NAMALWA (cell line): ENCODE measurements around the gene CLDN7.

Experiments used
- DNase-seq: peaks from one replicate; pipeline ENCODE4 v3.0.0-alpha.2; 2015; ENCODE audit warnings: low spot score

The CLDN7 gene

DNA sequence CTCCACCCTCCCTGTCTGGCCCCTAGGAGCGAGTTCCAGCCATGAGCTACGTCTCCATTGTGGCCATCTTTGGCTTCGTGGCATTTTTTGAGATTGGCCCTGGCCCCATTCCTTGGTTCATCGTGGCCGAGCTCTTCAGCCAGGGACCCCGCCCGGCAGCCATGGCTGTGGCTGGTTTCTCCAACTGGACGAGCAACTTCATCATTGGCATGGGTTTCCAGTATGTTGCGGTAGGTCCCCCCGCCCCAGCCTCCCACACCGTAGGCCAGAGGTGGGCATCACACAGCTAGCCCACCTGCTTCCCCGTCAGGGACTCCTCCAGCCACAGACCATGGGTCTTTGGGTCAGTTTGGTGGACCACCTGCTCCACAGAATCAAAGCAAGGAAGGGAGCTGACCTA is 23.4 kb upstream of the CLDN7 start:
- DNase-seq = no peak

DNA sequence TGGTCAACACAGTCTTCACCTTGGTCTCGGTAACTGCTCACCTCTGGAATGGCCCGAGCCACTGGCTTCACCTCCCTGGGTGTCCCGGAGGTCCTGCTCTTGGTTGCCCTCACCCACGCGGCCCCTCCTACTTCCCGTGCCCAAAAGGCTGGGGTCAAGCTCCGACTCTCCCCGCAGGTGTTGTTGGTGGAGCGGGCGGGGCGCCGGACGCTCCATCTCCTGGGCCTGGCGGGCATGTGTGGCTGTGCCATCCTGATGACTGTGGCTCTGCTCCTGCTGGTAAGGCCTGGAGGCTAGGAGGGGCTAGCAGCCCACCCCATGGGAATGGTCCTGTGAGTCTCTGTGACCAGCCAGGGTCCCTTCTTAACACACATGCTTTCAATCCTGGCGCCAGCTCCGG is 22.6 kb upstream of the CLDN7 start:
- no peak for DNase-seq

GRCh38 chr17:7283471-7284216 is 21.4 kb upstream of the CLDN7 start:
- DNase-seq = no peak

- peak; percentile 35 for DNase-seq
These were observed 20.6 kb upstream of the CLDN7 start for GRCh38 chr17:7282752-7283321.

- DNase-seq = no peak
These were observed 19.9 kb upstream of the CLDN7 start for GRCh38 chr17:7281953-7282751.

DNA sequence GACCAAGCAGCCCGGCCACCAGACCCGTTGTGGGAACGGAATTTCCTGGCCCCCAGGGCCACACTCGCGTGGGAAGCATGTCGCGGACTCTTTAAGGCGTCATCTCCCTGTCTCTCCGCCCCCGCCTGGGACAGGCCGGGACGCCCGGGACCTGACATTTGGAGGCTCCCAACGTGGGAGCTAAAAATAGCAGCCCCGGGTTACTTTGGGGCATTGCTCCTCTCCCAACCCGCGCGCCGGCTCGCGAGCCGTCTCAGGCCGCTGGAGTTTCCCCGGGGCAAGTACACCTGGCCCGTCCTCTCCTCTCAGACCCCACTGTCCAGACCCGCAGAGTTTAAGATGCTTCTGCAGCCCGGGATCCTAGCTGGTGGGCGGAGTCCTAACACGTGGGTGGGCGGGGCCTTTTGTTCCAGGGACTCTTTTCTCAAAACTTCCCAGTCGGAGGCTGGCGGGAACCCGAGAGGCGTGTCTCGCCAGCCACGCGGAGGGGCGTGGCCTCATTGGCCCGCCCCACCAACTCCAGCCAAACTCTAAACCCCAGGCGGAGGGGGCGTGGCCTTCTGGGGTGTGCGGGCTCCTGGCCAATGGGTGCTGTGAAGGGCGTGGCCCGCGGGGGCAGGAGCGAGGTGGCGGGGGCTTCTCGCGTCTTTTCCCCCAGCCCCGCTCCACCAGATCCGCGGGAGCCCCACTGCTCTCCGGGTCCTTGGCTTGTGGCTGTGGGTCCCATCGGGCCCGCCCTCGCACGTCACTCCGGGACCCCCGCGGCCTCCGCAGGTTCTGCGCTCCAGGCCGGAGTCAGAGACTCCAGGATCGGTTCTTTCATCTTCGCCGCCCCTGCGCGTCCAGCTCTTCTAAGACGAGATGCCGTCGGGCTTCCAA is 19.0 kb upstream of the CLDN7 start, which contains the start of gene SLC2A4:
Gene SLC2A4, plus strand, starts transcription at position 645 of the 879 bp plus-strand sequence. Its CDS starts 217 bp downstream, at position 862.
- DNase-seq = peak; percentile 92

- peak; percentile 91 for DNase-seq
These were observed 18.3 kb upstream of the CLDN7 start for GRCh38 chr17:7280519-7281073.

- DNase-seq = no peak
These were observed 17.2 kb upstream of the CLDN7 start for GRCh38 chr17:7279448-7279847.

- DNase-seq = no peak
These were observed 4.5 kb upstream of the CLDN7 start for GRCh38 chr17:7266784-7267183.

- no peak for DNase-seq
These were observed 1.5 kb upstream of the CLDN7 start for GRCh38 chr17:7263801-7264078.

- no peak for DNase-seq
These were observed 890 bp upstream of the CLDN7 start for GRCh38 chr17:7262935-7263800.

GRCh38 chr17:7261379-7262191 is 693 bp downstream of the CLDN7 start:
- DNase-seq = no peak

DNA sequence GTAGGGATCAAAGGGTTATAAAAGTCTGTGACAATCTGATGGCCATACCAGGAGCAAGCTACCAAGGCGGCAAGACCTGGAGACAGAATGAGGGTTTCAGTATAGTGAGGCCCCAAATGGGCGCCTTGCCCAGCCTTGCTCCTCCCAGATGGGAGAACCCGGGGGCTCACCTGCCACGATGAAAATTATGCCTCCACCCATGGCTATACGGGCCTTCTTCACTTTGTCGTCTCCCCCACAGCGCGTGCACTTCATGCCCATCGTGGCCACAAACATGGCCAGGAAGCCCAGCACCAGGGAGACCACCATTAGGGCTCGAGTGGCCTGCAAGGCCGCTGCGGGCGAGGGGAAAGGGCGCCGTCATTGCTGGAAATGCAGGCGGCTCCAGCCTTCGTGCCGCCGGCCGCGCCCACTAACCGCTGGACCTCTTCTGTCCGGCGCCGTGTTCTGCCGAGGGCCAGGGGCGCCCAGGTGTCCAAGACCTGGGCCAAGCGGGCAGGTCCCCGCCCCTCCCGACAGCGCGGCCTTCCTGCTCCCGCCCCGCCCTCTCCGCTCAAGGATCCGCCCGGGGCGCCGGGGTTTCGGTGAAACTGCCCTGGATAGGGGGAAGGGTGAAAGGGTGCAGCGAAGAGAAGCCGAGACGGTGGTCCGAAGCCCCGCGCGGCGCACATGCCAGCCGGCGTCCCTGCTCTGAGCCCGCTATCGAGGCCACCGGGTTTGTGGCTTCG is 1.5 kb downstream of the CLDN7 start:
- no peak for DNase-seq

DNA sequence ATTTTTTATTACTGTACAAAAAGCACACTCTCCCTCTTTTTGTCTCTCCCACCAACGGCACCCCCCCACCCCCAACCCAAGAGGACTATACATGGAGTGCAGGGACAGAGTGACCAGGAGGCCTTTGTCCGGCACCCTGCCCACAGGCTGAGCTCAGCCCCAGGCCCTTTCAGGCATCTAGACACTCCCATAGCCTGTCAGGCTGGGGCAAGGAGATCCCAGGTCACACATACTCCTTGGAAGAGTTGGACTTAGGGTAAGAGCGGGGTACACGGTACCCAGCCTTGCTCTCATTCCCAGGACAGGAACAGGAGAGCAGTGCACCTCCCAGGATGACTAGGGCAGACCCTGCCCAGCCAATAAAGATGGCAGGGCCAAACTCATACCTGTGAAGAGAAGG is 2.1 kb downstream of the CLDN7 start:
- no peak for DNase-seq

DNA sequence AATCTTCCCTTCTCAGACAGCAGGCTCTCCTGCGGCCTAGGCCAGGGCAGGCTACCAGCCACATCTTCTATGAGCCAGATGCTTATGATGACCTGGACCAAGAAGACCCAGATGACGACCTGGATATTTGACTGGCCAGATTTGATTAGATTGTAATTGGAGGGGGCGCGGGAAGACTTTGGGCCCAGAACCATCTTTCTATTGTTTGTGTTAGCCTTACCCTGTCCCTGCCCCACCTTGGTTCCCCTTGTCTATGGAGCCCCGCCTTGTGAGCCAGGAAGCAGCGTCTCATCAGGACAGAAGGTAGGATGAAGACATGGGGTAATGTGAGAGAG is 2.8 kb downstream of the CLDN7 start:
- DNase-seq = no peak

GRCh38 chr17:7258731-7259554 is 3.3 kb downstream of the CLDN7 start:
- DNase-seq = no peak

GRCh38 chr17:7256766-7257456 is 5.4 kb downstream of the CLDN7 start:
- DNase-seq = no peak

DNA sequence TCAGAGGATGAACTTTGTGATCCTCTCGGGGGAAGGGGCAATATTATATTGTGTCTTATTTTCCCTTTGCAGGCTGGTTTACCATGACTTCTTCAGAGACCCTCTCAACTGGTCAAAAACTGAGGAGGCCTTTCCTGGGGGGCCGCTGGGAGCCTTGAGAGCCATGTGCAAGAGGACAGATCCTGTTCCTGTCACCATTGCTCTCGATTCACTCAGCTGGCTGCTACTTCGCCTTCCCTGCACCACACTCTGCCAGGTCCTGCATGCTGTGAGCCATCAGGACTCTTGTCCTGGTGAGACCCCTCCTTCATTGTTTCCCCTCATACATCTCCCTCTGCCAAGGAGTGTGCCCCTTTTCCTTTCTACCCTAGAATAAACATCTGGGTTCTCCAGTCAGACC is 7.8 kb downstream of the CLDN7 start:
- DNase-seq = no peak
